NCI-H226 (cell line): ENCODE measurements around the gene RIOK1.
A peak's percentile ranks its signal among the peaks of the same experiment; 100 is the strongest.
"Not testable (repeated sequence)": the region's sequence is repeated elsewhere in the genome, so short reads cannot be mapped to it uniquely, and the experiment has no call there.

ENCODE experiments used
- DNase-seq: peaks from one replicate; pipeline ENCODE4 v3.0.0-alpha.2; 2015

RIOK1 gene

GRCh38 chr6:7389451-7390225 is at the start of gene RIOK1, which contains the start of gene CAGE1:
Gene RIOK1, plus strand, starts transcription at chr6:7389808. Its CDS starts 195 bp downstream, at chr6:7390003.
Gene CAGE1, minus strand, starts transcription at chr6:7389742. Its CDS starts 2,569 bp downstream, at chr6:7387173.
- peak; percentile 93 for DNase-seq

- no peak for DNase-seq
These were observed 48.3 kb upstream of the RIOK1 start for GRCh38 chr6:7341271-7341670.

DNA sequence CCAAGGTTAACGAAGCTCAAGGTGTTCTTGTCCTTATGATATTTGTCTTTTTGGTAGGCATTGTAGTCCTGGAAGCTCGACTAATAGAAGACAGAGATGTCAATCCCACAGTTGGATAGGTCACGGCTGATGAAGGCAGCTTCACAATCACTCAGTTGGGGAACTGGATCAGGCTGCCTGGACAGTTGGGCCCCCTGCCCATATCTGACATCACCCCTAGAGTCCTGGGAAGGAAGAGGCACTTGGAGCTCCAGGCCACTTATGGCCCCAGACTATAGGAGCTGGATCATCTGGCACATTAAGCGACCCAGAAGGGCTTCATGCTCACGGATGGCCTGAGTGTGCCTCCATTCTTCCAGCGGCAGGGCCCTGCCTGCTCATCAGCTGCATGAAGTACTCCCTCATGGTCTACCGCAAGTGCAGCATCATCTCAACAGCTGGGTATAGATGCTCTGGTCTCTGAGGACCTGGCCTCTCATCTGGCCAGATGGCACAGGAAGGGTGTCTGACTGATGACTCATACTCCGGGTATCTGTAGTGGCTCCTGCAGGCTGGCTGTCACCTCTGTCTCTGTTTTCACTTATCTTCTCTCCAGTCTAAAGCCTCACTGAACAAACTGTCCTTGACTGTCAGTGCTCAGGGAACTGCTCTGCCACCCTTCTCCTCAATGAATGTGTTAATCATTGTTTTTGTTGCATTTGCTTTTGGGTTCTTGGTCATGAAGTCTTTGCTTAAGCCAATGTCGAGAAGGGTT is 47.4 kb upstream of the RIOK1 start:
- no peak for DNase-seq

- DNase-seq: no peak
These were observed 45.8 kb upstream of the RIOK1 start for GRCh38 chr6:7343546-7344475.

DNA sequence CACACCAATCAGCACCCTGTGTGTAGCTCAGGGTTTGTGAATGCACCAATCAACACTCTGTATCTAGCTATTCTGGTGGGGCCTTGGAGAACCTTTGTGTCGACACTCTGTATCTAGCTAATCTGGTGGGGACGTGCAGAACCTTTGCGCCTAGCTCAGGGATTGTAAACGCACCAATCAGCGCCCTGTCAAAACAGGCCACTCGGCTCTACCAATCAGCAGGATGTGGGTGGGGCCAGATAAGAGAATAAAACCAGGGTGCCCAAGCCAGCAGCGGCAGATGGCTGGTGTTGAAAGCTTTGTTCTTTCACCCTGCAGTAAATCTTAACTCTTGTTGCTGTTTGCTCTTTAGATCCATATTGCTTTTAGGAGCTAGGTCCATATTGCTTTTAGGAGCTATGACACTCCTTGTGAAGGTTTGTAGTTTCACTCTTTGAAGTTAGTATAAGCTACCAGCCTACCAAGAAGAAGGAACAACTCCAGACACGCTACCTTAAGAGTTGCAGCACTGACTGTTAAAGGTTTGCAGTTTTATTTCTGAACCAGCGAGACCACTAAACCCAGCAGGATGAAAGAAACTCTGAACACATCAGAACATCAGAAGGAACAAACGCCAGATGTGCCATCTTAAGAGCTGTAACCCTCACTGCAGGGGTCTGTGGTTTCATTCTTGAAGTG is 44.7 kb upstream of the RIOK1 start:
- DNase-seq: not testable (repeated sequence)

DNA sequence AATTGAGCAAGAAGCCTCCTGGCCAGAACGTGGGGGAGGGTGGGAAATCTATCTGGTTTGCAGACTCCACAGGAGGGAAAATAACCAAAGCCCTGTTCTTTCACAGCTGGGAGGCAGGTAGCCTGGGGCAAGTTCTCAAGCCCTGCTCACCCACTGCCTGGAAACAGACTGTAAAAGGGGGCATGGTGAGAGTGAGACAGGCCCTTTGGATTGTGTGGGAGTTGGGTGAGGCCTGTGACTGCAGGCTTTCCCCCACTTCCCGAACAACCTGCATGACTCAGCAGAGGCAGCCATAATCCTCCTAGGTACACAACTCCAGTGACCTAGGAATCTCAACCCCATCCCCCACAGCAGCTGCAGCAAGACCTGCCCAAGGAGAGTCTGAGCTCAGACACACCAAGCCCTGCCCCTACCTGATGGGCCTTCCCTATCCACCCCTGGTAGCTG is 42.0 kb upstream of the RIOK1 start:
- DNase-seq: peak; percentile 93

DNA sequence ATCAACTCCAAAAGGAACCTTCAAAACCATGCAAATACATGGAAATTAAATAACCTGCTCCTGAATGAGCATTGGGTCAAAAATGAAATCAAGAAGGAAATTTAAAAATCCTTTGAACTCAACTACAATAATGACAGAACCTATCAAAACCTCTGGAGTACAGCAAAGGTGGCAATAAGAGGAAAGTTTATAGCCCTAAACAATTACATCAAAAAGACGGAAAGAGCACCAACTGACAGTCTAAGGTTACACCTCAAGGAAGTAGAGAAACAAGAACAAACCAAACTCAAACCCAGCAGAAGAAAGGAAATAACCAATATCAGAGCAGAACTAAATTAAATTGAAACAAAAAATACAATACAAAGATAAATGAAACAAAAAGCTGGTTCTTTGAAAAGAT is 39.0 kb upstream of the RIOK1 start:
- not testable (repeated sequence) for DNase-seq

- not testable (repeated sequence) for DNase-seq
These were observed 37.7 kb upstream of the RIOK1 start for GRCh38 chr6:7351916-7352315.

DNA sequence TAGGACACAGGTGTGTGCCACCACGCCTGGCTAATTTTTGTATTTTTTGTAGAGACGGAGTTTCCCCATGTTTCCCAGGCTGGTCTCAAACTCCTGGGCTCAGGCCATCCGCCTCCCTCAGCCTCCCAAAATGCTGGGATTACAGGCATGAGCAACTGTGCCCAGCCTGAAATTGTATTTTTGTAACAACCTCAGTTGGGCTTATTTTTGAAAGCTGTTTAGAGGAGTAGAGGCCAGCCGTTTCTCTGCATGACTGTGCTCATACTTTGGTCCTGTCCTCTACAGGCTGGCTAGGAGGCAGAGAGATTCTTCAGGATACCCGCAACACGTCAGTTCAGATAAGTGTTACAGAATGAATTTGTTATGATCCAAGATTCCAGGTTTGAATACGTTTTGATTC is 22.2 kb upstream of the RIOK1 start:
- no peak for DNase-seq

DNA sequence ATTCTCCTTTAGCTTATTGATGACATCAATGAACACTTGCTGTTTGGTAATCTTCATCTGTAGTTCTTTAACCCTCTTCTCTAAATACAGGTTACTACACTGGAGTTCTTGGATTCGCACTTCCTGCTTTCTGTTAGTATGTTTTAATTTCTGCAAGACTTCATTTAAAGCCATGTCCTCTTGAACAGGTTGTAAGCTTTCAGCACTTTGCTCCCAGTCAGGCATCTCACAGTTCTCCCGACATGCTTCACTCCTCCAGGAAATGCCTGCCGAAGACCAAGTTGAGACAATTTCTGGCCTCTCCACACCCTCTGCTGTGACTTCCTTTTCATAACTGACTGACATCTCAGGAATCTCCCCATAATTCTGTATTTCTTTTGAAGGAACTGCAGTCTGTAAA is 15.9 kb upstream of the RIOK1 start:
- DNase-seq: no peak

- no peak for DNase-seq
These were observed 11.6 kb upstream of the RIOK1 start for GRCh38 chr6:7377961-7378360.

DNA sequence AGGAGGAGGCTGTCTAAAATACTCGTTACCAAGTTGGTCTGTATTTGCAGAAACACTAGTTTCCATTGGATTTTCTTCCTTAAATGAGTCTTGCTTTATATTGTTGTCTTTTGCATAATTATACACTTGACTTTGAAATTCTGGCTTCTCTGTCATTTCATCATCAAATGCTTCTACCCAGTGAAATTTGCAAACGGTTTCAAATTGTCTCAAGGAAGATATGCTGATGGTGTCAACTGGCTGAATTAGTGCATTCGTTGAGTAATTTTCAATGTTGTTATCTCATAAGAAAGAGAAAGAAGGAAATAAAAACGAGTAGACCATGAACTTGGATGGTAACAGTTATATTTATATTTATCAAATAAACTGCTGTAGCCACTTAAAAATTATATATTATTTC is 10.9 kb upstream of the RIOK1 start:
- no peak for DNase-seq

DNA sequence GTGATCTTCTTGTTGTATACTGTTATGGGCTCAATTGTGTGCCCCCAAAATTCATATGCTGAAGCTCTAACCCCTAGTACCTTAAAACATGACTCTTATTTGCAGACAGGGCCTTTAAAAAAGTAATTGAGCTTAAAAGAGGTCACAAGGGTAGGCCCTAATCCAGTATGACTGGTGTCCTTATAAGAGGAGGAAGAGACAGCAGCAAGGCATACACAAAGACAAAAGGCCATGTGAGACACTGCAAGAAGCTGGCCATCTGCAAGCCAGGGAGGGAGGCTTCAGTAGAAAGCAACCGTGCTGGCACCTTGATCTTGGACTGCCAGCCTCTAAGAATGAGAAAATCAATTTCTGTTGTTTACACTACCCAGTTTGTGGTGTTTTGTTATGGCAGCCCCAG is 8.5 kb upstream of the RIOK1 start:
- DNase-seq: no peak

GRCh38 chr6:7389162-7389450 is 502 bp upstream of the RIOK1 start:
- DNase-seq: peak; percentile 68

DNA sequence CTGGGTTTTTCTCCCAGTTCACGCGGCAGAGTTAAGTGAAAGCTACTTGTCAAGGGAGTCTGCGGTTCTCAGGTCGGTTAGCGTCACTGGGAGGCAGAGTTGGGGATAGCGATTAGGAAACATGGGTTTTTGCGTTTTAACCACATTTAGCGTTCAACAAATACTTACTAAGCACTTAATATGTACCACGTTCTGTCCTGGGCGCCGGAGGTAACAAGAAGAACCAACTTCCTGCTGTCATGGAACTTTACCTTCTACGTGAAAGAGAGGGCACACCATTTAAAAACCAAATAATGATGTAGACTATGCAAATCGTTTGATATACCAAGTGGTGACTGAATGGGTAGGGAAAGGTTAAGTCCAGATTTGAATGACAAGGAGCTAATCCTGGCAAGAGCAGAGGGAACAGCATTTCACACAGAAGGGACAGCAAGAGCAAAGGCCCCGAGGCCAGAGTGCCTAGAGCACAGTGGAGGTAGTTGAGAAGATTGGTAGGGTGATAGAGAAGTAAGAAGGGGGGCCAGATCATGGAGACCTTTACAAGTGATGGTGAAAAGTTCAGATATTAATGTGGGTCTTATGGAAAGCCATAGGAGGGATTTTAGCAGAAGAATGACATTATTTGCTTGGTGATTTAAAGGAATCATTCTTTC is 744 bp downstream of the RIOK1 start:
- no peak for DNase-seq

DNA sequence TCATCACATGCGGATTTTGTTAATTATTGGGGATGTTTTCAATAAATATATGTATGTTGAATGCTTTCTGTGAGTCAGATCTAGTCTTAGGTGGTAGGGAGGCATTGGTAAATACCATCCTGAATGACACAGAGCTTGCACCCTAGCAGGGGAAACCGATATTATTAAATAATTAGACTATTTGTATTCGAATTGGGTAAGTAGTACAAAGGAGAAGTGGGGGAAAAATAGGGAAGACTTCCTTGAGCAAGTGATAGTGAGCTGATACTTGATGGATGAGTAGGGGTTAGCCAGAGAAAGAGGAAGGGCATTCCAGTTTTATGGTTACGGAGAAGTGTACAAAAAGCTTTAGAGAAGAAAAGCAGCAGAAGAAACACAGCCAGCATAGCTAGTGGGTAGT is 1.5 kb downstream of the RIOK1 start:
- DNase-seq: no peak

GRCh38 chr6:7392402-7392801 is 2.8 kb downstream of the RIOK1 start:
- no peak for DNase-seq

- no peak for DNase-seq
These were observed 11.5 kb downstream of the RIOK1 start for GRCh38 chr6:7401075-7401474.

DNA sequence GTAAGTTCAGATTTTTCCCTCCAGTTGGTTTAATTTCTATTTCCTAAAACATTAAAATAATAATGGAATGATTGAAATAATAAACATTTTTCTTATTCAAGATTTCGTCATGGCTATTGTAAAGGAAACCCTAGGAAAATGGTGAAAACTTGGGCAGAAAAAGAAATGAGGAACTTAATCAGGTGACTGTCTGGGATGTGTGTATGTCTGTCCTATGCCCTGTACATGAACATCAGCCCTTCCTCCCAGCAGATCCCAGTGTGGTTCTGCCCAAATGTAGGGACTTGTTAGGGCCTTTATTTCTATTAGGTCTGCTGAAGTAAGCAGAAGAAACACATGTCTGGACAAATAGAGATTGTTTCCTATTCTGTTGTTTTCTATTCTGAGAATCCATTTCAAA is 13.1 kb downstream of the RIOK1 start:
- DNase-seq: no peak

DNA sequence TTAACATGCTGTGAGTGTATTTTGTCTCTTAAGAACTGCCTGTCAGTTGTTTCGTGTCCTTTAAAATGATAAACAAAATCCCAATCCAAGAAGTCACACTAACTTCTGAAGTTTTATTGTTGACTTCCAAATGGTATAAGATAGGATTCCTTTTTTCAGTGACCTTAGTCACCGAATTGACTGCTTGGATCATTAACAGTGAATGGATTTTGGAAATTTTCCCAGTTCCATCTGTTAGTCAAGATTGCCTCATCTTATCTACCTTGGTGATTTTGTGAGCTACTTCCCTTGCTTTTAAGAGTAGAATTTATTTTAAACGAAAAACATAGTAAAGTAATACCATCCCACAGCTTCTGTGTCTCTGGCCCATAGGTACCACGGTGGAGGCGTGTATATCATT is 14.9 kb downstream of the RIOK1 start:
- DNase-seq: no peak

DNA sequence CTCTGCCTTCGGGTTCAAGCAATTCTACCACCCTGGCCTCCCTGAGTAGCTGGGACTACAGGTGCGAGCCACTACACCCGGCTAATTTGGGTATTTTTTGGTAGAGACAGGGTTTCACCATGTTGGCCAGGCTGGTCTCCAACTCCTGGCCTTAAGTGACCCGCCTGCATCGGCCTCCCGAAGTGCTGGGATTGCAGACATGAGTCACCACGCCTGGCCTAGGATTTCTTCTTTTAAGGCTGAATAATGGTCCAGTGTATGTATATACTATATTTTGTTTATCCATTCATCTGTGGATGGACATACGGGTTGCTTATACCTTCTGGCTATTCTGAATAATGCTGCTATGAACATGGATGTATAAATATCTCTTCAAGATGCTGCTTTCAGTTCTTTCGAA is 17.1 kb downstream of the RIOK1 start:
- DNase-seq: no peak

DNA sequence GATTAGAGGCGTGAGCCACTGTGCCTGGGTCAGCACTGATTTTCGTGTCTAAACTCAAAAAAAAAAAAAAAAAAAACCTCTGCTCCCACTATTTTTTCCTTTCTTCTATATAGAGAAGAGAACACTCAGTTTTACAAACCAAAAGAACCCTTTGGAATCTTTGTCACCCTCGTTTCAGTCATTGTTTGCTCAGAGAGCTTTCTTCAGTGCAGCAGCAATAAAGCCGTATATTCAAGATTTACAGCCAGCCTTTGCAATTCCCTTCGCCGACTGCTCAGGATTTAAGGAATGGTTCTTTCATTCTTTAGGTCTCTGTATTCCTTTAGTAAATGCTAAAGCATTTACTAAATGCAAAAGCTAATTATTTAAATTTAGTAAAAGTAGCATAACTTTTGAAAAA is 20.1 kb downstream of the RIOK1 start:
- DNase-seq: no peak
